ENCODE data around the gene SLC9C2. TPM values are rescaled to one million over a fixed set of nuclear protein-coding genes. Genes with fewer than 3 reads are reported as not detected.
"Not testable (repeated sequence)": the region's sequence is repeated elsewhere in the genome, so short reads cannot be mapped to it uniquely, and the experiment has no call there.

Gene SLC9C2
- total and polyA plus RNA-seq, 9 donors, result 0.07 to 5.3 (median 0.65) TPM

DNA sequence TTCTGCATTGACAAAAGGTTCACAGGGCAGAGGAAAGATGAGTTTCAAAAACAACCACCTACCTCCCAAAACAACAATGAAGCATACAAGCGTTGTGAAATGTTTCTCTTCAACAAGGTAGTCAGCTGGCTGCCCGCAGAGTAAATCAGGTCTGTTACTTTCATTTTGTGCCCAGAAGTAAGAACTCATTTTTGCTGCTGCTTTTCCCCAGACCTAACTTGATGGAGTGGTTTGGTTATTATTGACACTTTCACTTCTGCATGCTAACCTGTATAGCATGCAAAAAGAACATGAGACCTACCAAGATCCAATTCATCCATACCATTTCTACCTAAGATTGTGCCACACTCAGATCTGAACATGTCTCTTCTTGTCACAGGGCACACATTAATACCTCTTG is 1.3 kb downstream of the SLC9C2 start:
- Histone ChIP-seq H3K4me3 (no peak overlapping the region), H3K9me3 (no peaks in the 10 kb centered on the region), H3K36me3 (no peaks in the 10 kb centered on the region), H3K27ac (no peak overlapping the region), H3K27me3 (no peaks in the 10 kb centered on the region), H3K4me1 (ENCODE audit: insufficient read depth) (peaks cover 8% of the 10 kb centered on the region)
- no peak for DNase-seq
- TF ChIP-seq, protein P1, sequence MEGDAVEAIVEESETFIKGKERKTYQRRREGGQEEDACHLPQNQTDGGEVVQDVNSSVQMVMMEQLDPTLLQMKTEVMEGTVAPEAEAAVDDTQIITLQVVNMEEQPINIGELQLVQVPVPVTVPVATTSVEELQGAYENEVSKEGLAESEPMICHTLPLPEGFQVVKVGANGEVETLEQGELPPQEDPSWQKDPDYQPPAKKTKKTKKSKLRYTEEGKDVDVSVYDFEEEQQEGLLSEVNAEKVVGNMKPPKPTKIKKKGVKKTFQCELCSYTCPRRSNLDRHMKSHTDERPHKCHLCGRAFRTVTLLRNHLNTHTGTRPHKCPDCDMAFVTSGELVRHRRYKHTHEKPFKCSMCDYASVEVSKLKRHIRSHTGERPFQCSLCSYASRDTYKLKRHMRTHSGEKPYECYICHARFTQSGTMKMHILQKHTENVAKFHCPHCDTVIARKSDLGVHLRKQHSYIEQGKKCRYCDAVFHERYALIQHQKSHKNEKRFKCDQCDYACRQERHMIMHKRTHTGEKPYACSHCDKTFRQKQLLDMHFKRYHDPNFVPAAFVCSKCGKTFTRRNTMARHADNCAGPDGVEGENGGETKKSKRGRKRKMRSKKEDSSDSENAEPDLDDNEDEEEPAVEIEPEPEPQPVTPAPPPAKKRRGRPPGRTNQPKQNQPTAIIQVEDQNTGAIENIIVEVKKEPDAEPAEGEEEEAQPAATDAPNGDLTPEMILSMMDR (IDR thresholded peaks at IDR 0.05), result no peak
- TF ChIP-seq POLR2A (IDR thresholded peaks at IDR 0.05) (no peak), EP300 (IDR thresholded peaks at IDR 0.05) (no peak)
- 87 to 94% (median 91%) methylated on average over 2 of the region's 2 CpGs for WGBS, 3 donors
- intact Hi-C loops (cut with DNase I), result no loop called here

DNA sequence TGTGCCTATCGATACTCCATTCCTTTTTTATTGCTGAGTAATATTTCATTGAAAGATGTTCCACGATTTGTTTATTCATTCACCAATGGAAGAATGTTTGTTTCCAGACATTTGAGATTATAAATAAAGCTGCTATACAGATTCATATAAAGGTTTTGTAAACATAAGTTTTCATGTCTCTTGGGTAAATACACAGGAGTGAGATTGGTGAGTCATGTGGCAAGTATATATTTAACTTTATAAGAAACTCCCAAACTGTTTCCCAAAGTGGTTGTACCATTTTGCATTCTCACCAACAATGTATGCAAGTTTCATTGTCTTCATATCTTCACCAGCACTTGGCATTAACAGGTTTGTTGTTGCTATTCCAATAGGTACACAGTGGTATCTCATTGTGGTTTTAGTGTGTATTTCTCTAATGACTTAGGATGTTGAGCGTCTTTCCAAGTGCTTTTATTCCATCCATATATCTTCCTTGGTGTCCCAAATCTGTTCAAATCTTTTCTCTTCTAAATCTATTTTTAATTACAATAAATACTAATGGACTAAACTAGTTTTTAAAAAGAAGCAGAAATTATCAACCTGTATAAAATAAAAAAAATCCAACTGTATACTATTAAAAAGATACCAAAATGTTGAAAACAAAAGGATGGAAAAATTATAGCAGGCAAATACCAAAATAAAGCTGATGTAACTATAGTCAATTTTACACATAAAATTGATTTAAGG is 6.6 kb downstream of the SLC9C2 start:
- no peaks in the 10 kb centered on the region for H3K4me1 ChIP-seq (ENCODE audit: insufficient read depth)
- no peaks in the 10 kb centered on the region for H3K36me3 ChIP-seq
- intact Hi-C loops (cut with DNase I), result no loop called here
- no peaks in the 10 kb centered on the region for H3K9me3 ChIP-seq
- no peak for DNase-seq
- WGBS, 3 donors, result 95 to 96% (median 95%) methylated on average over 3 of the region's 3 CpGs
- H3K27ac ChIP-seq, result no peak overlapping the region
- TF ChIP-seq POLR2A (IDR thresholded peaks at IDR 0.05), result no peak
- TF ChIP-seq, protein P1 (IDR thresholded peaks at IDR 0.05), result no peak
- TF ChIP-seq EP300 (IDR thresholded peaks at IDR 0.05), result no peak
- H3K27me3 ChIP-seq, result no peaks in the 10 kb centered on the region
- H3K4me3 ChIP-seq, result no peak overlapping the region

DNA sequence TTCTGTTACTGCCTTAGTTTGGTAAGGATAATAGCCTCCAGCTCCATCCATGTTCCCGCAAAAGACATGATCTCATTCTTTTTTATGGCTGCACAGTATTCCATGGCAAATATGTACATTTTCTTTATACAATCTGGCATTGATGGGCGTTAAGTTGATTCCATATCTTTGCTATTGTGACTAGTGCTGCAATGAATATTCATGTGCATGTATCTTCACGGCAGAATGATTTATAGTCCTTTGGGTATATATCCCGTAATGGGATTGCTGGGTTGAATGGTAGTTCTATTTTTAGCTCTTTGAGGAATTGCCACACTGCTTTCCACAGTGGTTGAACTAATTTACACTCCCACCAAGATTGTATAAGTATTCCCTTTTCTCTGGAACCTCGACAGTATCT is 11.7 kb downstream of the SLC9C2 start:
- not testable (repeated sequence) for H3K4me3 ChIP-seq

DNA sequence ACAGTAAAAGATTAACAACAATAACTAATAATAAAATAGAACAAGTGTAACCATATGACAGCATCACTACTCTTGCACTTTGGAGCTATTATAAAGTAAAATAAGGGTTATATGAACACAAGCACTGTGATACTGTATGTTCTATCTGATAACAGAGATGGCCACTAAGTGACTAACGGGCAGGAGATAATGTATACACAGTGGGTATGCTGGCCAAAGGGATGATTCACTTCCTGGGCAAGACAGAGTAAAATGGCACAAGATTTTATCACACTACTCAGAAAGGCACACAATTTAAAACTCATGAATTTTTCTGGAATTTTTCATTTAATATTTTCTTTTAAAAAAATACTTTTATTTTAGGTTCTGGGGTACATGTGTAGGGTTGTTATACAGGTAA is 12.3 kb downstream of the SLC9C2 start:
- Histone ChIP-seq H3K36me3 (no peaks in the 10 kb centered on the region), H3K27ac (no peak overlapping the region), H3K4me3 (no peak overlapping the region), H3K27me3 (no peaks in the 10 kb centered on the region), H3K9me3 (no peaks in the 10 kb centered on the region), H3K4me1 (ENCODE audit: insufficient read depth) (no peaks in the 10 kb centered on the region)
- 63 to 86% (median 72%) methylated on average over 1 of the region's 1 CpG for WGBS, 3 donors
- TF ChIP-seq POLR2A (IDR thresholded peaks at IDR 0.05) (no peak), EP300 (IDR thresholded peaks at IDR 0.05) (no peak)
- TF ChIP-seq, protein P1 (IDR thresholded peaks at IDR 0.05), result no peak
- no peak for DNase-seq
- intact Hi-C loops (cut with DNase I), result no loop called here

More for the DNA sequence above, 11.7 kb downstream of the SLC9C2 start:
- 81 to 91% (median 90%) methylated on average over 5 of the region's 5 CpGs for WGBS, 3 donors
- DNase-seq; intact Hi-C loops (cut with DNase I); H3K27me3 ChIP-seq; H3K36me3 ChIP-seq; H3K4me1 ChIP-seq (ENCODE audit: insufficient read depth); H3K9me3 ChIP-seq; H3K27ac ChIP-seq: not testable (repeated sequence)

GRCh38 chr1:173581383-173582079 is 21.3 kb downstream of the SLC9C2 start:
- Histone ChIP-seq H3K4me1 (ENCODE audit: insufficient read depth) (no peaks in the 10 kb centered on the region), H3K36me3 (no peaks in the 10 kb centered on the region), H3K9me3 (no peaks in the 10 kb centered on the region), H3K27me3 (no peaks in the 10 kb centered on the region), H3K4me3 (no peak overlapping the region), H3K27ac (no peak overlapping the region)
- no peak for DNase-seq
- 58 to 83% (median 69%) methylated on average over 1 of the region's 1 CpG for WGBS, 3 donors
- intact Hi-C loops (cut with DNase I), result no loop called here
- TF ChIP-seq POLR2A (IDR thresholded peaks at IDR 0.05) (no peak), EP300 (IDR thresholded peaks at IDR 0.05) (no peak)
- TF ChIP-seq, protein P1 (IDR thresholded peaks at IDR 0.05), result no peak
